Lung (tissue), 12 donors: ENCODE data around the gene SLC5A10. TPM values are rescaled to one million over a fixed set of nuclear protein-coding genes. Genes with fewer than 3 reads are reported as not detected.
A peak's percentile ranks its signal among the peaks of the same experiment; 100 is the strongest.
"Not testable (repeated sequence)": the region's sequence is repeated elsewhere in the genome, so short reads cannot be mapped to it uniquely, and the experiment has no call there.

Experiments used
- ATAC-seq: fragments of 200-7000 bp; cut with Tn5 transposase; one replicate; pipeline ENCODE4 v1.9.1; 2020; ENCODE audit warnings: moderate number of reproducible peaks; ENCODE audit not compliant: insufficient read depth, low FRiP score
- DNase-seq, 3 donors: peaks; one replicate each; pipeline ENCODE4 v3.0.0-alpha.2; 2013 to 2017
- H3K27ac ChIP-seq, 2 donors: one replicate each; pipeline ENCODE4 v1.5.1; 2013; ENCODE audit warnings: mild to moderate bottlenecking in 2 of 2, moderate library complexity in 2 of 2, control low read depth in 1 of 2, inconsistent platforms in 1 of 2, low read depth in 1 of 2, low read length in 1 of 2
- H3K27me3 ChIP-seq, 3 donors: one replicate each; pipeline ENCODE4 v1.5.1; 2013; ENCODE audit warnings: low read length in 2 of 3; ENCODE audit not compliant: control insufficient read depth in 3 of 3, insufficient read depth in 3 of 3
- H3K36me3 ChIP-seq, 4 donors: one replicate each; pipeline ENCODE4 v1.5.1; 2013; ENCODE audit warnings: low read length in 4 of 4, mild to moderate bottlenecking in 1 of 4, moderate library complexity in 1 of 4; ENCODE audit not compliant: control insufficient read depth in 4 of 4, insufficient read depth in 4 of 4
- H3K4me1 ChIP-seq, 5 donors: one replicate each; pipeline ENCODE4 v1.5.1; 2013; ENCODE audit warnings: low read length in 5 of 5, mild to moderate bottlenecking in 2 of 5, moderate library complexity in 1 of 5; ENCODE audit not compliant: control insufficient read depth in 5 of 5, insufficient read depth in 5 of 5
- H3K4me3 ChIP-seq: one replicate; pipeline ENCODE4 v1.5.1; 2013; ENCODE audit warnings: mild to moderate bottlenecking, control low read depth, moderate library complexity
- H3K9ac ChIP-seq, 2 donors: one replicate each; pipeline ENCODE4 v1.5.1; 2013; ENCODE audit warnings: low read length in 2 of 2, control low read depth in 1 of 2; ENCODE audit not compliant: insufficient read depth in 1 of 2
- H3K9me3 ChIP-seq, 4 donors: one replicate each; pipeline ENCODE4 v1.5.1; 2013; ENCODE audit warnings: low read length in 3 of 4, mild to moderate bottlenecking in 1 of 4, moderate library complexity in 1 of 4; ENCODE audit not compliant: control insufficient read depth in 4 of 4, insufficient read depth in 3 of 4
- CTCF ChIP-seq: IDR thresholded peaks from 2 replicates; pipeline ENCODE4 v1.5.1; 2012; ENCODE audit warnings: mild to moderate bottlenecking; ENCODE audit errors: control extremely low read depth, extremely low read depth
- WGBS, 2 donors: extraction: QIAGEN DNeasy Blood & Tissue Kit; methylation state at CpG; one replicate each; pipeline ENCODE4 v1.1.7; 2013; 5-methylcytosine and 5-hydroxymethylcytosine counted together
- polyA plus RNA-seq, 2 donors: library from polyadenylated mRNA; stranded (reverse); fragments of 200-250 nt; gene quantifications; one replicate each; pipeline ENCODE4 v1.2.1, GENCODE V29; 2013
- total RNA-seq, 2 donors: library from RNA; depleted of rRNA in 1 of 2; stranded (reverse); fragments of >200 nt in 1 of 2; gene quantifications; one replicate each; pipeline ENCODE4 v1.2.1, GENCODE V29; 2014 to 2021
- donor health status: control.
- donor health status: control.
- donor health status: Bipolar disorder and iron deficiency.
- donor health status: healthy.
- donor health status: DM: yes; HTN: yes; CAD: no.

SLC5A10 gene
- total and polyA plus RNA-seq, 4 donors, result 0.09 to 0.31 (median 0.21) TPM

DNA sequence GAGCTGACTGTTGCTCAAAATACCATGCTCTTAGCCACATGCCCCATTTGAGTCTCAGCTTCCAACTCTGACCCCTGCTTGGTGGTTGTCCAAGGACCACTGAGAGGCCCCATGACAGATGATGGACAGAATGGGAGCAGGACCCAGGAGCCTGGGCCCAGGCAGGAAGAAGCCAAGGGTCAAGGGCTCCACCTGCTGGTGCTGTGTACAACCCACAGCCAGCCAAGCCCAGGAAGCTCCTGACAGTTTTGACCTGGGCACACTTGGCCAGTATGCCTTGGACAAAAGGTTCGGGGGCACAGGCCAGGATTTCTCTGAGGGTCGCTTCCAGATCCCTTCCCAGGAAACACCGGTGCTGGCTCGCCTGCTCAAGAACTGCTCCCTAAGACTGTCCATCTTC lies 79.8 kb downstream of the SLC5A10 start:
- peak; percentile 49 for TF ChIP-seq CTCF
- H3K27ac ChIP-seq, H3K27me3 ChIP-seq, H3K4me1 ChIP-seq, H3K36me3 ChIP-seq, H3K9me3 ChIP-seq, H3K9ac ChIP-seq, H3K4me3 ChIP-seq, DNase-seq: not testable (repeated sequence)
- WGBS, 2 donors, result no CpG with 5 or more reads among the region's 4 CpGs
- ATAC-seq, result peak; percentile 87

GRCh38 chr17:19032377-19032988 lies 80.5 kb downstream of the SLC5A10 start:
- not testable (repeated sequence) for H3K27me3 ChIP-seq, H3K9ac ChIP-seq, H3K4me3 ChIP-seq, H3K9me3 ChIP-seq, H3K4me1 ChIP-seq, DNase-seq, H3K36me3 ChIP-seq, H3K27ac ChIP-seq
- no CpG with 5 or more reads among the region's 24 CpGs for WGBS, 2 donors
- ATAC-seq, result peak; percentile 96

GRCh38 chr17:19036186-19036585 lies 84.2 kb downstream of the SLC5A10 start:
- not testable (repeated sequence) for DNase-seq, H3K27me3 ChIP-seq, H3K9me3 ChIP-seq, H3K9ac ChIP-seq, H3K4me3 ChIP-seq, H3K36me3 ChIP-seq, ATAC-seq, H3K27ac ChIP-seq, H3K4me1 ChIP-seq
- no CpG with 5 or more reads among the region's 6 CpGs for WGBS, 2 donors

- WGBS, 2 donors, result 33% methylated on average over 1 of the region's 6 CpGs; no CpG with 5 or more reads in 1 of the 2 donors
- ATAC-seq, H3K36me3 ChIP-seq, DNase-seq, H3K27me3 ChIP-seq, H3K9me3 ChIP-seq, H3K9ac ChIP-seq, H3K4me3 ChIP-seq, H3K27ac ChIP-seq, H3K4me1 ChIP-seq: not testable (repeated sequence)
Measured at GRCh38 chr17:19037547-19037946, 85.6 kb downstream of the SLC5A10 start.

DNA sequence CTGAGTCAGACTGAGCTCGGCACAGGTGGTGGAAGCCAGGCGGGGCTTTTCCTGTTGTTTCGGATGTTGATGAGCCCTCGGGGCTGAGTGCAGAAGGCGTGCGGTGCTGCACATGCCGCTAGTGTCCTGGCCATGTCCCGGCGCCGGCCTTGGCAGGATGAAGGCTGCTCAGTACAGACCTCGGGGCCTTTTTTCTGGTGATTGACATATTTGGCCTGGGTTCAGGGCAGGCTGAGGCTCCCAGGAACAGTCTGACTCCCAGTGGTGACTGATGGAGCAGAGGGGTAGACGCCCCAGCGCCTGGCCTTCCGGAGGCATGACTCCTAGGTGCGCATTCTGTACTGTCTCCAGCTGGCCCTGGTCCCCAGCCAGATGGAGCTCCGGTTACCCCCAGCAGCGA lies 86.0 kb downstream of the SLC5A10 start:
- ATAC-seq, result peak; percentile 37
- H3K4me3 ChIP-seq, H3K36me3 ChIP-seq, H3K27me3 ChIP-seq, H3K27ac ChIP-seq, H3K9me3 ChIP-seq, DNase-seq, H3K4me1 ChIP-seq, H3K9ac ChIP-seq: not testable (repeated sequence)
- no CpG with 5 or more reads among the region's 17 CpGs for WGBS, 2 donors

DNA sequence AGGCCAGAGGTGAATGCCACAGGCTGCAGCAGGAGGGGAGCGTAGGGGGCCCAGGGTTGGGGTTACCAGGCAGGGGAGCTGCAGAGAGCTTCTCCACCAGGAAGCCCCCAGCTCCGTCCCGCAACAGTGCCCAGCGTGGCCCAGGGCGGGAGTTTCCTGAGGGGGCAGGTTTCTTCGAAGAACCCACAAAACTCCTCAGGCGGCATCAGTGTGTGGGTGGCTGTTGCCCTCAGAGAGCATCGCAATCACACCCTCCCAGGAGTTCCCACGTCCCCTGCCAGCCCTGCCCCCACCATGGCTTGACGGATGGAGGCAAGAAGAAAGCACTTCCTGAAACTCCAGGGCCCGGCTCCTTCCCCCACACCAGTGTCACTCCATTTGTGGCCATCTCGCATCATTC lies 86.8 kb downstream of the SLC5A10 start:
- not testable (repeated sequence) for ATAC-seq, H3K4me1 ChIP-seq, H3K9ac ChIP-seq, H3K4me3 ChIP-seq, DNase-seq, H3K27me3 ChIP-seq, H3K36me3 ChIP-seq, H3K27ac ChIP-seq, H3K9me3 ChIP-seq
- WGBS, 2 donors, result no CpG with 5 or more reads among the region's 12 CpGs

DNA sequence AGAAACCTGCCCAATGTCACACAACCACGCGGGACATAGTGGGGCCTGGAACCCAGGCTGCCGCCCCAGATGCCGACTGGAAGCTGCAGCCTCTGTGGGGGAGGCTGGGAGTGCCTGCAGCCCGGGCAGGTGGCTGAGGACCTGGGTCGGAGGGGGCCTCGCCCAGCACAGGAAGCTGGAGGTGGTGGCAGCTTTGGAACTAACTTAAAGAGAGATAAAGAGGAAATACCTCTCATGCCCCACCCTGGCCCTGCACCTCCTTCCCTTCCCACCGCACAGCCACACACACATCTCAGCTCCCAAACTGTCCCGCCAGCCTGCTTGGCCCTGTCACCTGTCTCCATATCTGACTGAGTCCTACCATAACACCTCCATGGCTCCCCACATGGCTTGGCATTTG lies 88.4 kb downstream of the SLC5A10 start:
- ATAC-seq, H3K36me3 ChIP-seq: not testable (repeated sequence)

DNA sequence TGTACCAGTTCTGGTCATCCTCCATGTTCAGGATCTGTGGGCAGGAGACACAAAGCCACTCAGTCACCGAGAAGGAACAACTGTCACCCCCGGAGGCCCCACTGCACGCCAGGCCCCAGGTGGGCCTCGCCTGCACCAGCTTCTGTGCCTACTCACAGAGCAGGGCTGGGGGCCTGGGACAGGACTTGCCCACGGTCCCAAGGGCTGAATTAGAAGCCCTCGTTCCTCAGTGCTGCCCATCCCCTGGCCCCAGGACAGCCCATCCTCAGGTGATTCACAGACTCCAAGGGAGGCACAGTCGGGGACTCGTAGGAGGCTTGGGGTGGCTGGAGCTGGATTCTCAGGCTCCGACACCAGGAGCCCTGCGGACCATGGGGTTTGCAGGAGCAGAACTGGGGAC lies 89.9 kb downstream of the SLC5A10 start:
- not testable (repeated sequence) for H3K27me3 ChIP-seq, H3K4me3 ChIP-seq, H3K27ac ChIP-seq, H3K36me3 ChIP-seq, H3K4me1 ChIP-seq, H3K9me3 ChIP-seq, ATAC-seq, H3K9ac ChIP-seq, DNase-seq
- WGBS, 2 donors, result 77 to 80% methylated on average over 2 to 3 of the region's 10 CpGs

More for the DNA sequence above, 88.4 kb downstream of the SLC5A10 start:
- H3K9ac ChIP-seq, H3K27ac ChIP-seq, H3K4me1 ChIP-seq, DNase-seq, H3K27me3 ChIP-seq, H3K9me3 ChIP-seq, H3K4me3 ChIP-seq: not testable (repeated sequence)
- WGBS, 2 donors, result no CpG with 5 or more reads among the region's 9 CpGs
